HEK293T (cell line): ENCODE measurements around the gene BSN.

Experiments used
- ARNT ChIP-seq: fragments of 450-650 bp; IDR thresholded peaks from 2 replicates; pipeline ENCODE4 v1.6.1; 2017; ENCODE audit warnings: mild to moderate bottlenecking
- BHLHE40 ChIP-seq: fragments of 450-650 bp; IDR thresholded peaks from 2 replicates; pipeline ENCODE4 v1.6.1; 2016; ENCODE audit warnings: mild to moderate bottlenecking, moderate library complexity, borderline replicate concordance
- FOXA1 ChIP-seq: fragments of 450-650 bp; IDR thresholded peaks from 2 replicates; pipeline ENCODE4 v1.6.1; 2016; ENCODE audit warnings: mild to moderate bottlenecking
- HDGF ChIP-seq: fragments of 450-650 bp; IDR thresholded peaks from 2 replicates; pipeline ENCODE4 v1.6.1; 2017; ENCODE audit warnings: antibody characterized with exemption, borderline replicate concordance
- LEF1 ChIP-seq: fragments of 450-650 bp; IDR thresholded peaks from 2 replicates; pipeline ENCODE4 v1.6.1; 2017; ENCODE audit warnings: mild to moderate bottlenecking, borderline replicate concordance
- ZNF384 ChIP-seq: fragments of 450-650 bp; IDR thresholded peaks from 2 replicates; pipeline ENCODE4 v1.6.1; 2016

DNA sequence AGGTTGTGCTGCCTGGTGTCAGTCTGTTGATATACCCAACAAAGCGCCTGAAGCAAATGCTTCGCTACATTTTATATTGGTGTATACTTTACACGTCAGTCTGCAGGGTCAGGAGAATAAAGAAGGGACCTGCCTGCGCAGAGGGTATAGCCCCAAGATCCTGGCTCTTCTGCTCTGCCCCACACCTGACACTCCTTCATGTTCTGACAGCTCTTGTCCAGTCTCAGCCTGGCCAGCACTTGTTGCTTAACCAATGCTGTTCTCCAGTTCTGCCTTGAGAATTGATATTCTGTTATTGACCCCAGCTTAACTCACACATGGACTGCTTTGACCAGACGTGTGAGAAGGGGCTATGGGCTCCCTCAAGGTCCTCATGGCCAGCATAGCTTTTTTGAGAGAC is 35.8 kb upstream of the BSN start:
- TF ChIP-seq LEF1 (no peak), BHLHE40 (no peak), ARNT (no peak), FOXA1 (no peak), ZNF384 (no peak), HDGF (no peak)
